ENCODE results near the gene STX10. TPM values are rescaled to one million over a fixed set of nuclear protein-coding genes. Genes with fewer than 3 reads are reported as not detected.

The STX10 gene
- total and polyA plus RNA-seq, 9 of the 15 experiments (the other 6 are each of a cell fraction or from before 2014, with no cell fraction given), result 0.51 to 66.3 (median 31.0) TPM

GRCh38 chr19:13095934-13096927 is 53.9 kb downstream of the STX10 start (continued):
- TF ChIP-seq RREB1 (CRISPR knock-in tag; IDR thresholded peaks at IDR 0.05), result no peak
- TF ChIP-seq RCOR1 (IDR thresholded peaks at IDR 0.05; ENCODE audit: borderline replicate concordance in 1 of 2, low read depth in 2 of 2, low read length in 2 of 2), result peak in 1 of 2 experiments; percentile 24; a peak in 1 of 4 replicates
- TF ChIP-seq ARID2 (IDR thresholded peaks at IDR 0.05), result no peak
- no peak for TF ChIP-seq SMARCA5 (IDR thresholded peaks at IDR 0.05)
- no peak for TF ChIP-seq PPARD (CRISPR knock-in tag; IDR thresholded peaks at IDR 0.05)
- TF ChIP-seq ZNF696 (CRISPR knock-in tag; conservative IDR thresholded peaks at IDR 0.05), result no peak
- no peak for TF ChIP-seq PHTF2 (CRISPR knock-in tag; IDR thresholded peaks at IDR 0.05)
- no peak for TF ChIP-seq ARID3A (IDR thresholded peaks at IDR 0.05; ENCODE audit: borderline replicate concordance, low read depth, low read length)
- no peak for TF ChIP-seq PHF20 (IDR thresholded peaks at IDR 0.05; ENCODE audit: partially characterized antibody)
- TF ChIP-seq GTF2B (IDR thresholded peaks at IDR 0.05; ENCODE audit: extremely low read depth, insufficient read length), result no peak
- TF ChIP-seq POLR3G (IDR thresholded peaks at IDR 0.05; ENCODE audit: extremely low read depth, insufficient read length, insufficient replicate concordance), result no peak
- TF ChIP-seq KLF1 (tag; IDR thresholded peaks at IDR 0.05), result no peak
- TF ChIP-seq KDM1A (IDR thresholded peaks at IDR 0.05), result no peak
- TF ChIP-seq DEAF1 (CRISPR knock-in tag; IDR thresholded peaks at IDR 0.05), result no peak
- TF ChIP-seq BHLHE40 (IDR thresholded peaks at IDR 0.05; ENCODE audit: low read length), result no peak

All from K562 (cell line).